Smooth muscle cell (in vitro differentiated cells): ENCODE results near the gene UGGT2. TPM values are rescaled to one million over a fixed set of nuclear protein-coding genes. Genes with fewer than 3 reads are reported as not detected.

Experiments used
- DNase-seq: peaks from one replicate; lab custom pipeline; 2025; ENCODE audit not compliant: unreplicated experiment; lab: John Stamatoyannopoulos, UW
- H2AFZ ChIP-seq: fragments of 200-600 bp; sonication (generic); 2 replicates; pipeline ENCODE4 v1.6.0; 2016; ENCODE audit warnings: antibody characterized with exemption, low read depth, mild to moderate bottlenecking
- H3F3A ChIP-seq: fragments of 200-600 bp; sonication (generic); 2 replicates; pipeline ENCODE4 v1.6.0; 2017; ENCODE audit warnings: antibody characterized with exemption, low read depth
- H3K27ac ChIP-seq: fragments of 200-600 bp; sonication (generic); 2 replicates; pipeline ENCODE4 v1.5.1; 2016; ENCODE audit warnings: low read depth, mild to moderate bottlenecking
- H3K27me3 ChIP-seq: fragments of 200-600 bp; sonication (generic); 2 replicates; pipeline ENCODE4 v1.6.1; 2016; ENCODE audit warnings: low read depth, mild to moderate bottlenecking
- H3K36me3 ChIP-seq: fragments of 200-600 bp; sonication (generic); 2 replicates; pipeline ENCODE4 v1.5.1; 2016; ENCODE audit warnings: low read depth
- H3K4me1 ChIP-seq: fragments of 200-600 bp; sonication (generic); 2 replicates; pipeline ENCODE4 v1.5.1; 2016; ENCODE audit warnings: low read depth
- H3K4me2 ChIP-seq: fragments of 200-600 bp; sonication (generic); 2 replicates; pipeline ENCODE4 v1.6.0; 2016; ENCODE audit warnings: mild to moderate bottlenecking
- H3K4me3 ChIP-seq: fragments of 200-600 bp; sonication (generic); 2 replicates; pipeline ENCODE4 v1.5.1; 2016; ENCODE audit warnings: mild to moderate bottlenecking
- H3K79me2 ChIP-seq: fragments of 200-600 bp; sonication (generic); 2 replicates; pipeline ENCODE4 v1.6.0; 2016; ENCODE audit warnings: low read depth, mild to moderate bottlenecking
- H3K9ac ChIP-seq: fragments of 200-600 bp; sonication (generic); 2 replicates; pipeline ENCODE4 v1.6.0; 2016; ENCODE audit warnings: low read depth
- H3K9me3 ChIP-seq: fragments of 200-600 bp; sonication (generic); replicated peaks from 2 replicates; pipeline ENCODE4 v1.5.1; 2016; ENCODE audit warnings: low read depth
- H4K20me1 ChIP-seq: fragments of 200-600 bp; sonication (generic); 2 replicates; pipeline ENCODE4 v1.6.0; 2016; ENCODE audit warnings: low read depth
- CTCF ChIP-seq: fragments of 200-600 bp; sonication (generic); IDR thresholded peaks from 2 replicates; pipeline ENCODE4 v1.5.1; 2017; ENCODE audit warnings: borderline replicate concordance, mild to moderate bottlenecking, antibody characterized with exemption; ENCODE audit not compliant: insufficient read depth, poor library complexity, severe bottlenecking
- WGBS: methylation state at CpG from one replicate; pipeline ENCODE4 v1.1.7; 2016; ENCODE audit warnings: low lambda C conversion rate; 5-methylcytosine and 5-hydroxymethylcytosine counted together
- polyA plus RNA-seq: library from polyadenylated mRNA; unstranded; fragments of >200 nt; fragmentation: Nextera tagmentation; extraction: Ambion mirVana; gene quantifications from 2 replicates; pipeline ENCODE4 v1.2.1, GENCODE V29; 2016
- total RNA-seq: library from RNA; depleted of rRNA; stranded (reverse); fragments of >200 nt; gene quantifications from 2 replicates; pipeline ENCODE4 v1.2.3, GENCODE V29; 2014

The UGGT2 gene
- total and polyA plus RNA-seq, 2 experiments from 2014 or later, result 27.4 to 67.2 TPM

GRCh38 chr13:95954266-95954665 lies 98.9 kb downstream of the UGGT2 start:
- H3K79me2 ChIP-seq, result no peaks in the 10 kb centered on the region
- H3K4me3 ChIP-seq, result no peak overlapping the region
- no peak overlapping the region for H3K4me2 ChIP-seq
- H3K9me3 ChIP-seq, result no peaks in the 10 kb centered on the region
- TF ChIP-seq CTCF, result no peak
- no peak for DNase-seq
- H3F3A ChIP-seq, result no peaks in the 10 kb centered on the region
- H2AFZ ChIP-seq, result no peak overlapping the region
- H3K27me3 ChIP-seq, result no peaks in the 10 kb centered on the region
- H3K9ac ChIP-seq, result no peak overlapping the region
- H3K4me1 ChIP-seq, result no peaks in the 10 kb centered on the region
- no peaks in the 10 kb centered on the region for H4K20me1 ChIP-seq
- peaks cover 9% of the 10 kb centered on the region for H3K36me3 ChIP-seq
- H3K27ac ChIP-seq, result no peak overlapping the region

- H3K27ac ChIP-seq, result no peak overlapping the region
- H3K4me3 ChIP-seq, result no peak overlapping the region
- DNase-seq, result no peak
- H4K20me1 ChIP-seq, result no peaks in the 10 kb centered on the region
- H3F3A ChIP-seq, result no peaks in the 10 kb centered on the region
- no peaks in the 10 kb centered on the region for H3K36me3 ChIP-seq
- H3K79me2 ChIP-seq, result no peaks in the 10 kb centered on the region
- H2AFZ ChIP-seq, result no peak overlapping the region
- H3K4me2 ChIP-seq, result no peak overlapping the region
- no peaks in the 10 kb centered on the region for H3K27me3 ChIP-seq
- H3K9me3 ChIP-seq, result no peaks in the 10 kb centered on the region
- WGBS, result 78% methylated on average over 1 of the region's 1 CpG
- H3K4me1 ChIP-seq, result no peaks in the 10 kb centered on the region
- TF ChIP-seq CTCF, result no peak
- no peak overlapping the region for H3K9ac ChIP-seq
Observed at GRCh38 chr13:95950103-95950502, 103.1 kb downstream of the UGGT2 start.

- H3K4me2 ChIP-seq, result no peak overlapping the region
- DNase-seq, result no peak
- H2AFZ ChIP-seq, result no peak overlapping the region
- no peaks in the 10 kb centered on the region for H4K20me1 ChIP-seq
- H3F3A ChIP-seq, result no peaks in the 10 kb centered on the region
- H3K9ac ChIP-seq, result no peak overlapping the region
- no peaks in the 10 kb centered on the region for H3K36me3 ChIP-seq
- no peak for TF ChIP-seq CTCF
- no peak overlapping the region for H3K4me3 ChIP-seq
- no peaks in the 10 kb centered on the region for H3K79me2 ChIP-seq
- no peaks in the 10 kb centered on the region for H3K4me1 ChIP-seq
- H3K9me3 ChIP-seq, result no peaks in the 10 kb centered on the region
- WGBS, result 82% methylated on average over 2 of the region's 2 CpGs
- H3K27me3 ChIP-seq, result no peaks in the 10 kb centered on the region
- no peak overlapping the region for H3K27ac ChIP-seq
Observed at GRCh38 chr13:95948656-95949055, 104.5 kb downstream of the UGGT2 start.

- 79% methylated on average over 4 of the region's 4 CpGs for WGBS
- H2AFZ ChIP-seq, result no peak overlapping the region
- no peaks in the 10 kb centered on the region for H3K9me3 ChIP-seq
- no peak for DNase-seq
- peaks cover 31% of the 10 kb centered on the region for H3K36me3 ChIP-seq
- H3K79me2 ChIP-seq, result no peaks in the 10 kb centered on the region
- no peak overlapping the region for H3K27ac ChIP-seq
- no peak for TF ChIP-seq CTCF
- H3K9ac ChIP-seq, result no peak overlapping the region
- no peaks in the 10 kb centered on the region for H3K27me3 ChIP-seq
- no peaks in the 10 kb centered on the region for H3F3A ChIP-seq
- no peaks in the 10 kb centered on the region for H3K4me1 ChIP-seq
- H3K4me3 ChIP-seq, result no peak overlapping the region
- H4K20me1 ChIP-seq, result no peaks in the 10 kb centered on the region
- H3K4me2 ChIP-seq, result no peak overlapping the region
Observed at GRCh38 chr13:95937714-95938320, 115.4 kb downstream of the UGGT2 start.
